Keratinocyte (primary cell): ENCODE results near the gene PSMB10.

Experiments
- CTCF ChIP-seq, 3 experiments: IDR thresholded peaks in 1 of 3; conservative IDR thresholded peaks in 1 of 3; optimal IDR thresholded peaks in 1 of 3; 2 replicates in 2 of 3; 3 replicates in 1 of 3; pipeline versions ENCODE3 to v1.5.1; 2011; ENCODE audit warnings: low read length in 3 of 3, mild to moderate bottlenecking in 3 of 3, moderate library complexity in 2 of 3, control low read depth in 1 of 3, inconsistent platforms in 1 of 3; ENCODE audit not compliant: insufficient read depth in 2 of 3; ENCODE audit errors: extremely low read depth in 1 of 3
- EZH2 ChIP-seq: IDR thresholded peaks from one replicate; pipeline ENCODE4 v1.6.1; 2012; ENCODE audit warnings: inconsistent platforms, mild to moderate bottlenecking, low read length, moderate library complexity

GRCh38 chr16:67971111-67971510, 34.5 kb upstream of the PSMB10 start:
- no peak for TF ChIP-seq CTCF (optimal IDR thresholded peaks at IDR 0.05 in 1 of 3, IDR thresholded peaks at IDR 0.05 in 1 of 3, conservative IDR thresholded peaks at IDR 0.05 in 1 of 3; ENCODE audit: extremely low read depth in 1 of 3, insufficient read depth in 2 of 3, low read length in 3 of 3)
- no peak for TF ChIP-seq EZH2
